NB4 (cell line): ENCODE measurements around the gene A2ML1.

ENCODE experiments used
- POLR2A ChIP-seq: IDR thresholded peaks from 2 replicates; pipeline ENCODE4 v1.6.1; 2011; ENCODE audit warnings: mild to moderate bottlenecking; ENCODE audit not compliant: insufficient read length; ENCODE audit errors: extremely low read depth
- TF ChIP-seq, protein P1 (sequence below): IDR thresholded peaks from one replicate; pipeline ENCODE4 v1.5.1; 2012; ENCODE audit warnings: low read depth, low read length
- TF ChIP-seq, protein P2 (sequence below): IDR thresholded peaks from 2 replicates; pipeline ENCODE4 v1.6.1; 2011; ENCODE audit warnings: low read depth, low read length

DNA sequence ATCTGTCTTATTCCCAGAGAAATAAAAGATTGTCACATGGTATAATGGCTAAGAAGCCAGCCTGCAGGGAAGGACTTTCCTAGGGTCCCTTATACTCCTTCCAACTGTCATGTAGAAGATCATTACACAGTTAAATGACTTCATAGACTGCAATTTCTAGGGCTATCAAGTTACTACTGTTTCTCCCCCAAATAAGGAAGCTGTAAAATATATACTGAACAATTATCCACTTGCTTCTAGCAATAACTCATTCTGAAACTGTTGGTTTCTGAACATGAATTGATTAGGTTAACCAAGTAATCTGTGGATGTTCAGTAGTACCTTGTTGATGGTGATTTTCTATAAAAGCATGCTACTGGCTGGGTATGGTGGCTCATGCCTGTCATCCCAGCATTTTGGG is 44.6 kb downstream of the A2ML1 start:
- TF ChIP-seq, protein P1, sequence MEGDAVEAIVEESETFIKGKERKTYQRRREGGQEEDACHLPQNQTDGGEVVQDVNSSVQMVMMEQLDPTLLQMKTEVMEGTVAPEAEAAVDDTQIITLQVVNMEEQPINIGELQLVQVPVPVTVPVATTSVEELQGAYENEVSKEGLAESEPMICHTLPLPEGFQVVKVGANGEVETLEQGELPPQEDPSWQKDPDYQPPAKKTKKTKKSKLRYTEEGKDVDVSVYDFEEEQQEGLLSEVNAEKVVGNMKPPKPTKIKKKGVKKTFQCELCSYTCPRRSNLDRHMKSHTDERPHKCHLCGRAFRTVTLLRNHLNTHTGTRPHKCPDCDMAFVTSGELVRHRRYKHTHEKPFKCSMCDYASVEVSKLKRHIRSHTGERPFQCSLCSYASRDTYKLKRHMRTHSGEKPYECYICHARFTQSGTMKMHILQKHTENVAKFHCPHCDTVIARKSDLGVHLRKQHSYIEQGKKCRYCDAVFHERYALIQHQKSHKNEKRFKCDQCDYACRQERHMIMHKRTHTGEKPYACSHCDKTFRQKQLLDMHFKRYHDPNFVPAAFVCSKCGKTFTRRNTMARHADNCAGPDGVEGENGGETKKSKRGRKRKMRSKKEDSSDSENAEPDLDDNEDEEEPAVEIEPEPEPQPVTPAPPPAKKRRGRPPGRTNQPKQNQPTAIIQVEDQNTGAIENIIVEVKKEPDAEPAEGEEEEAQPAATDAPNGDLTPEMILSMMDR = no peak
- no peak for TF ChIP-seq POLR2A
- TF ChIP-seq, protein P2, sequence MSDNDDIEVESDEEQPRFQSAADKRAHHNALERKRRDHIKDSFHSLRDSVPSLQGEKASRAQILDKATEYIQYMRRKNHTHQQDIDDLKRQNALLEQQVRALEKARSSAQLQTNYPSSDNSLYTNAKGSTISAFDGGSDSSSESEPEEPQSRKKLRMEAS = no peak
